ENCODE results near the gene KLHL6. TPM values are rescaled to one million over a fixed set of nuclear protein-coding genes. Genes with fewer than 3 reads are reported as not detected.

Gene KLHL6
- total and polyA plus RNA-seq, 10 of the 15 experiments (the other 5 are each of a cell fraction or from before 2014, with no cell fraction given) = 4.0 to 91.8 (median 24.4) TPM

DNA sequence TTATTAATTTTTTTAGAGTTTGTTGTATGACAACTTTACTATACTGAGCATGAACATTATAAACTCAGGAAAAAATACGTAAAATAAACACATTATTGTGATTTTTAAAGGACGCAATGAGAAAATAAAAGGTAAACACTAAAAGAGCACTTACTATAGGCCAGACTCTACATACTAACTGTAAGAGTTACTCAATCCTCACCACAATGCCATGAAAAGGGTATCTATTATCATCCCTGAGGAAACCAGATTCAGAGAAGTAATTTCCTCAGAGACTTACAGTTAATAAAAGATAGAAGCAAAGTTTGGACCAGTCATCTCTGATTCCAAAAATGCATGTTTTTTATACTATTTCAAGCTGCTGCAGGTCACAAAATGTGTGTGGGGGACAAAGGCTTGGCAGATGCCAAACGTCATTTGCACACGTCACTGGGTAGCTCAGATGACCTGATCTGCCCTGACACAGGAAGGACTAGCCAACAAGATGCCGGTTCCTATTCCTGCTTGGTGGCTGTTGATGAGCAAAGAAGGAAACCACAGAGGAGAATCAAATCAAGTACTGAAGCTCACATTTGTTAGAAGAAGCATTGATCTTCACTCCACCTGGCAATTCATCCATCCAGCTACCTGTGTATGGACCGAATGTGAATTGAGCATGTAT lies 42.3 kb downstream of the KLHL6 start:
- ChIA-PET SMC1A (ENCODE audit: uncharacterized antibody, unreplicated experiment) (interaction anchor here (0.8 to 8.8 kb wide), 13 partner anchors 13 to 254 kb away, joined by 3 to 115 read pairs (median 6); no protein-coding TSS in a partner anchor), CTCF (interaction anchor here (0.9 to 5.7 kb wide), 8 partner anchors 13 to 40 kb away, joined by 3 to 51 read pairs (median 4); no protein-coding TSS in a partner anchor), RAD21 (ENCODE audit: unreplicated experiment) (interaction anchor here (1.1 to 12.6 kb wide), 5 partner anchors 15 to 68 kb away, joined by 3 to 245 read pairs (median 14); no protein-coding TSS in a partner anchor), POLR2A (interaction anchor here (0.8 to 10.2 kb wide), 8 partner anchors 12 to 67 kb away, joined by 3 to 181 read pairs (median 5); no protein-coding TSS in a partner anchor)
- no peaks in the 10 kb centered on the region for H3K79me2 ChIP-seq (ENCODE audit: control insufficient read depth, insufficient read depth, low read length)
- no peak overlapping the region for H2AFZ ChIP-seq (ENCODE audit: control insufficient read depth, low read depth, low read length)
- H3K4me1 ChIP-seq (ENCODE audit: control insufficient read depth, insufficient read depth, low read length) = peaks cover 32% of the 10 kb centered on the region
- 33% methylated on average over 6 of the region's 6 CpGs for WGBS (ENCODE audit: insufficient coverage, insufficient replicate concordance, low lambda C conversion rate, missing lambda C conversion rate)
- ATAC-seq = peak; percentile 66
- no peaks in the 10 kb centered on the region for H3K9me3 ChIP-seq (replicated peaks; ENCODE audit: control insufficient read depth, insufficient read depth, low read length)
- BruUV-seq (replicated peaks) = TSS peak; percentile 15
- H3K27me3 ChIP-seq (replicated peaks in 1 of 2; ENCODE audit: control insufficient read depth in 2 of 2, insufficient read depth in 2 of 2, low read length in 1 of 2) = no peaks in the 10 kb centered on the region
- H3K27ac ChIP-seq (ENCODE audit: control insufficient read depth, insufficient read depth) = no peak overlapping the region
- no peak overlapping the region for H3K4me2 ChIP-seq (ENCODE audit: control insufficient read depth, insufficient read depth)
- in situ Hi-C loops (cut with MboI) = no loop called here
- no peak overlapping the region for H3K9ac ChIP-seq (ENCODE audit: control insufficient read depth, insufficient read depth, low read length)
- no peaks in the 10 kb centered on the region for H4K20me1 ChIP-seq (ENCODE audit: control insufficient read depth, insufficient read depth)
- no peak overlapping the region for H3K4me3 ChIP-seq
- FAIRE-seq = no peak
- peaks cover 0 to under 1% of the 10 kb centered on the region in 2 experiments; a peak in 1 of 4 replicates for H3K36me3 ChIP-seq (ENCODE audit: control insufficient read depth in 2 of 2, insufficient read depth in 2 of 2, low read length in 1 of 2)
- no peak for DNase-seq (ENCODE audit: low read depth, low spot score)
- intact Hi-C loops (cut with micrococcal nuclease; ENCODE audit: unreplicated experiment) = no loop called here
- peak; percentile 83 for TF ChIP-seq CREB1 (IDR thresholded peaks at IDR 0.05; ENCODE audit: low read depth)
- TF ChIP-seq CREM (IDR thresholded peaks at IDR 0.05; ENCODE audit: low read depth) = peak; percentile 67
- no peak for TF ChIP-seq CEBPB (IDR thresholded peaks at IDR 0.05; ENCODE audit: borderline replicate concordance in 1 of 2, low read depth in 2 of 2, low read length in 2 of 2)
- no peak for TF ChIP-seq RBBP5 (conservative IDR thresholded peaks at IDR 0.05)
- TF ChIP-seq EP300 (IDR thresholded peaks at IDR 0.05; ENCODE audit: borderline replicate concordance in 1 of 2, control insufficient read depth in 1 of 2, low read depth in 2 of 2, low read length in 2 of 2) = peak in 1 of 2 experiments; percentile 61; a peak in 1 of 4 replicates
- TF ChIP-seq NR2C1 (IDR thresholded peaks at IDR 0.05) = peak; percentile 84
- TF ChIP-seq NRF1 (conservative IDR thresholded peaks at IDR 0.05; ENCODE audit: low read depth, low read length) = no peak
- TF ChIP-seq GABPA (IDR thresholded peaks at IDR 0.05; ENCODE audit: low read depth) = peak; percentile 53; the same call in 1 of the 2 replicates
- TF ChIP-seq, protein P1, sequence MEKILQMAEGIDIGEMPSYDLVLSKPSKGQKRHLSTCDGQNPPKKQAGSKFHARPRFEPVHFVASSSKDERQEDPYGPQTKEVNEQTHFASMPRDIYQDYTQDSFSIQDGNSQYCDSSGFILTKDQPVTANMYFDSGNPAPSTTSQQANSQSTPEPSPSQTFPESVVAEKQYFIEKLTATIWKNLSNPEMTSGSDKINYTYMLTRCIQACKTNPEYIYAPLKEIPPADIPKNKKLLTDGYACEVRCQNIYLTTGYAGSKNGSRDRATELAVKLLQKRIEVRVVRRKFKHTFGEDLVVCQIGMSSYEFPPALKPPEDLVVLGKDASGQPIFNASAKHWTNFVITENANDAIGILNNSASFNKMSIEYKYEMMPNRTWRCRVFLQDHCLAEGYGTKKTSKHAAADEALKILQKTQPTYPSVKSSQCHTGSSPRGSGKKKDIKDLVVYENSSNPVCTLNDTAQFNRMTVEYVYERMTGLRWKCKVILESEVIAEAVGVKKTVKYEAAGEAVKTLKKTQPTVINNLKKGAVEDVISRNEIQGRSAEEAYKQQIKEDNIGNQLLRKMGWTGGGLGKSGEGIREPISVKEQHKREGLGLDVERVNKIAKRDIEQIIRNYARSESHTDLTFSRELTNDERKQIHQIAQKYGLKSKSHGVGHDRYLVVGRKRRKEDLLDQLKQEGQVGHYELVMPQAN (conservative IDR thresholded peaks at IDR 0.05) = no peak
- peak; percentile 45; the same call in 1 of the 2 replicates for TF ChIP-seq MTA2 (IDR thresholded peaks at IDR 0.05; ENCODE audit: low read depth)
- TF ChIP-seq, protein P2, sequence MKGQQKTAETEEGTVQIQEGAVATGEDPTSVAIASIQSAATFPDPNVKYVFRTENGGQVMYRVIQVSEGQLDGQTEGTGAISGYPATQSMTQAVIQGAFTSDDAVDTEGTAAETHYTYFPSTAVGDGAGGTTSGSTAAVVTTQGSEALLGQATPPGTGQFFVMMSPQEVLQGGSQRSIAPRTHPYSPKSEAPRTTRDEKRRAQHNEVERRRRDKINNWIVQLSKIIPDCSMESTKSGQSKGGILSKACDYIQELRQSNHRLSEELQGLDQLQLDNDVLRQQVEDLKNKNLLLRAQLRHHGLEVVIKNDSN (IDR thresholded peaks at IDR 0.05; ENCODE audit: borderline replicate concordance, extremely low read length, insufficient read depth, low read depth, low read length) = no peak
- TF ChIP-seq, protein P3, sequence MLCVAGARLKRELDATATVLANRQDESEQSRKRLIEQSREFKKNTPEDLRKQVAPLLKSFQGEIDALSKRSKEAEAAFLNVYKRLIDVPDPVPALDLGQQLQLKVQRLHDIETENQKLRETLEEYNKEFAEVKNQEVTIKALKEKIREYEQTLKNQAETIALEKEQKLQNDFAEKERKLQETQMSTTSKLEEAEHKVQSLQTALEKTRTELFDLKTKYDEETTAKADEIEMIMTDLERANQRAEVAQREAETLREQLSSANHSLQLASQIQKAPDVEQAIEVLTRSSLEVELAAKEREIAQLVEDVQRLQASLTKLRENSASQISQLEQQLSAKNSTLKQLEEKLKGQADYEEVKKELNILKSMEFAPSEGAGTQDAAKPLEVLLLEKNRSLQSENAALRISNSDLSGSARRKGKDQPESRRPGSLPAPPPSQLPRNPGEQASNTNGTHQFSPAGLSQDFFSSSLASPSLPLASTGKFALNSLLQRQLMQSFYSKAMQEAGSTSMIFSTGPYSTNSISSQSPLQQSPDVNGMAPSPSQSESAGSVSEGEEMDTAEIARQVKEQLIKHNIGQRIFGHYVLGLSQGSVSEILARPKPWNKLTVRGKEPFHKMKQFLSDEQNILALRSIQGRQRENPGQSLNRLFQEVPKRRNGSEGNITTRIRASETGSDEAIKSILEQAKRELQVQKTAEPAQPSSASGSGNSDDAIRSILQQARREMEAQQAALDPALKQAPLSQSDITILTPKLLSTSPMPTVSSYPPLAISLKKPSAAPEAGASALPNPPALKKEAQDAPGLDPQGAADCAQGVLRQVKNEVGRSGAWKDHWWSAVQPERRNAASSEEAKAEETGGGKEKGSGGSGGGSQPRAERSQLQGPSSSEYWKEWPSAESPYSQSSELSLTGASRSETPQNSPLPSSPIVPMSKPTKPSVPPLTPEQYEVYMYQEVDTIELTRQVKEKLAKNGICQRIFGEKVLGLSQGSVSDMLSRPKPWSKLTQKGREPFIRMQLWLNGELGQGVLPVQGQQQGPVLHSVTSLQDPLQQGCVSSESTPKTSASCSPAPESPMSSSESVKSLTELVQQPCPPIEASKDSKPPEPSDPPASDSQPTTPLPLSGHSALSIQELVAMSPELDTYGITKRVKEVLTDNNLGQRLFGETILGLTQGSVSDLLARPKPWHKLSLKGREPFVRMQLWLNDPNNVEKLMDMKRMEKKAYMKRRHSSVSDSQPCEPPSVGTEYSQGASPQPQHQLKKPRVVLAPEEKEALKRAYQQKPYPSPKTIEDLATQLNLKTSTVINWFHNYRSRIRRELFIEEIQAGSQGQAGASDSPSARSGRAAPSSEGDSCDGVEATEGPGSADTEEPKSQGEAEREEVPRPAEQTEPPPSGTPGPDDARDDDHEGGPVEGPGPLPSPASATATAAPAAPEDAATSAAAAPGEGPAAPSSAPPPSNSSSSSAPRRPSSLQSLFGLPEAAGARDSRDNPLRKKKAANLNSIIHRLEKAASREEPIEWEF (IDR thresholded peaks at IDR 0.05; ENCODE audit: insufficient replicate concordance, low read depth, low read length) = no peak
